PC-3 (cell line): ENCODE measurements around the gene SNX5. TPM values are rescaled to one million over a fixed set of nuclear protein-coding genes. Genes with fewer than 3 reads are reported as not detected.

Source experiments
- ATAC-seq: fragments of 200-7000 bp; cut with Tn5 transposase; 2 replicates; pipeline ENCODE4 v1.9.1; 2020; ENCODE audit warnings: mild to moderate bottlenecking, moderate library complexity
- BruUV-seq: library from RNA; stranded (reverse); fragments of 400-500 nt; replicated peaks from 2 replicates; lab custom pipeline; 2021; lab: Mats Ljungman, UMichigan
- CTCF ChIA-PET: fragments of 300-600 bp; sonication (Branson Sonifier 250); formaldehyde crosslinking; loops from one replicate; lab custom pipeline; 2022; ENCODE audit warnings: antibody characterized with exemption; lab: Charles Lee
- POLR2A ChIA-PET: fragments of 300-600 bp; sonication (Branson Sonifier 250); formaldehyde crosslinking; loops from one replicate; lab custom pipeline; 2022; ENCODE audit warnings: antibody characterized with exemption; ENCODE audit not compliant: unreplicated experiment; lab: Charles Lee
- DNase-seq: peaks from one replicate; pipeline ENCODE4 v3.0.0-alpha.2; 2015
- H2AFZ ChIP-seq: fragments of 300-600 bp; sonication (generic); 2 replicates; pipeline ENCODE4 v1.6.0; 2016; ENCODE audit warnings: antibody characterized with exemption, low read length
- H3F3A ChIP-seq: fragments of 300-600 bp; sonication (generic); one replicate; pipeline ENCODE4 v1.6.0; 2017; ENCODE audit warnings: antibody characterized with exemption, low read length, control low read depth, mild to moderate bottlenecking; ENCODE audit not compliant: unreplicated experiment
- H3K27ac ChIP-seq: fragments of 300-600 bp; sonication (generic); 2 replicates; pipeline ENCODE4 v1.5.1; 2016; ENCODE audit warnings: mild to moderate bottlenecking, low read length
- H3K27me3 ChIP-seq: fragments of 300-600 bp; sonication (generic); 2 replicates; pipeline ENCODE4 v1.6.1; 2016; ENCODE audit warnings: low read length, mixed read lengths
- H3K36me3 ChIP-seq: fragments of 300-600 bp; sonication (generic); 2 replicates; pipeline ENCODE4 v1.6.1; 2016; ENCODE audit warnings: low read depth, mixed run types, low read length, mixed read lengths
- H3K4me1 ChIP-seq: fragments of 300-600 bp; sonication (generic); 2 replicates; pipeline ENCODE4 v1.5.1; 2016; ENCODE audit warnings: low read length; ENCODE audit not compliant: insufficient read depth
- H3K4me2 ChIP-seq: fragments of 300-600 bp; sonication (generic); 2 replicates; pipeline ENCODE4 v1.6.0; 2016; ENCODE audit warnings: low read length
- H3K4me3 ChIP-seq: fragments of 300-600 bp; sonication (generic); 2 replicates; pipeline ENCODE4 v1.5.1; 2016; ENCODE audit warnings: mild to moderate bottlenecking, low read length, mixed read lengths
- H3K79me2 ChIP-seq: fragments of 300-600 bp; sonication (generic); 2 replicates; pipeline ENCODE4 v1.6.1; 2017; ENCODE audit warnings: low read length, mixed read lengths
- H3K9ac ChIP-seq: fragments of 300-600 bp; sonication (generic); 2 replicates; pipeline ENCODE4 v1.6.0; 2016; ENCODE audit warnings: mild to moderate bottlenecking, low read length
- H3K9me2 ChIP-seq: fragments of 300-600 bp; sonication (generic); replicated peaks from 2 replicates; pipeline ENCODE4 v1.6.1; 2016; ENCODE audit warnings: mixed run types, low read length, mixed read lengths
- H3K9me3 ChIP-seq: fragments of 300-600 bp; sonication (generic); 2 replicates; pipeline ENCODE4 v1.6.1; 2016; ENCODE audit warnings: low read length, mixed read lengths
- H4K20me1 ChIP-seq: fragments of 300-600 bp; sonication (generic); 2 replicates; pipeline ENCODE4 v1.6.1; 2016; ENCODE audit warnings: low read length, mixed read lengths
- CTCF ChIP-seq: fragments of 300-600 bp; sonication (generic); conservative IDR thresholded peaks from 2 replicates; pipeline ENCODE4 v1.5.1; 2017; ENCODE audit warnings: antibody characterized with exemption, low read depth, mild to moderate bottlenecking, low read length
- EZH2 ChIP-seq: fragments of 300-600 bp; sonication (generic); IDR thresholded peaks from one replicate; pipeline ENCODE4 v1.6.1; 2017; ENCODE audit warnings: antibody characterized with exemption, mild to moderate bottlenecking, low read length; ENCODE audit not compliant: unreplicated experiment
- EZH2phosphoT487 ChIP-seq: fragments of 300-600 bp; sonication (generic); IDR thresholded peaks from 2 replicates; pipeline ENCODE4 v1.6.1; 2018; ENCODE audit warnings: mild to moderate bottlenecking, antibody characterized with exemption, low read length, borderline replicate concordance
- intact Hi-C: fragments of 100-400 bp; cut with micrococcal nuclease; formaldehyde crosslinking; loops from 2 replicates; pipeline ENCODE4 v1.9.0; 2023
- total RNA-seq: library from RNA; depleted of rRNA; stranded (reverse); fragments of >200 nt; gene quantifications from 2 replicates; pipeline ENCODE4 v1.2.3, GENCODE V29; 2014; rRNA removed

The SNX5 gene
- total RNA-seq, 1 experiment from 2014 or later, result 159 TPM

GRCh38 chr20:17892189-17892938 is 76.2 kb downstream of the SNX5 start:
- Histone ChIP-seq H3K27me3 (no peaks in the 10 kb centered on the region), H3K79me2 (no peaks in the 10 kb centered on the region), H3K9me2 (no peaks in the 10 kb centered on the region), H3K4me3 (no peak overlapping the region), H3K9me3 (peaks cover 14% of the 10 kb centered on the region; the same call in 1 of the 2 replicates), H3F3A (no peaks in the 10 kb centered on the region), H2AFZ (no peak overlapping the region), H3K4me2 (no peak overlapping the region), H3K36me3 (peaks cover 4% of the 10 kb centered on the region; the same call in 1 of the 2 replicates), H3K9ac (no peak overlapping the region), H3K27ac (no peak overlapping the region), H3K4me1 (peaks cover 12% of the 10 kb centered on the region), H4K20me1 (no peaks in the 10 kb centered on the region)
- ATAC-seq (no peak), DNase-seq (no peak)
- BruUV-seq, result no TSS peak
- TF ChIP-seq EZH2phosphoT487, result no peak
- no peak for TF ChIP-seq EZH2
- TF ChIP-seq CTCF, result no peak
- intact Hi-C loops, result no loop called here
- CTCF ChIA-PET, result interaction anchor here (0.6 kb wide), 1 partner anchor 215 kb away, joined by 3 read pairs; no protein-coding TSS in a partner anchor
- POLR2A ChIA-PET, result interaction anchor here (0.6 kb wide), 1 partner anchor 87 kb away, joined by 5 read pairs; no protein-coding TSS in a partner anchor

Other genes with a start within 250 kb of the SNX5 start
- 15.1 and 18.8 TPM in 2 replicates for gene MGME1, start 224 bp upstream of the SNX5 start, total RNA-seq
- gene OVOL2, start 89.1 kb upstream of the SNX5 start, total RNA-seq, result 23.1 and 36.4 TPM in 2 replicates
- 10.8 and 12.5 TPM in 2 replicates for gene KAT14, start 169.1 kb upstream of the SNX5 start, total RNA-seq
- gene PET117, start 169.1 kb upstream of the SNX5 start, total RNA-seq, result 21.2 and 31.2 TPM in 2 replicates